CD4-positive, alpha-beta T cell (primary cell): ENCODE results near the gene UNKL. TPM values are rescaled to one million over a fixed set of nuclear protein-coding genes. Genes with fewer than 3 reads are reported as not detected.

Source experiments
- ATAC-seq: fragments of 200-7000 bp; cut with Tn5 transposase; one replicate; pipeline ENCODE4 v1.10.0; 2022; ENCODE audit warnings: mild to moderate bottlenecking; ENCODE audit not compliant: poor library complexity
- CTCF ChIA-PET: fragments of 350-600 bp; sonication (Branson Sonifier 250); formaldehyde crosslinking; loops from one replicate; lab custom pipeline; 2021; ENCODE audit warnings: antibody characterized with exemption, inconsistent platforms; lab: Charles Lee
- POLR2A ChIA-PET: fragments of 350-600 bp; sonication (Branson Sonifier 250); formaldehyde crosslinking; loops from one replicate; lab custom pipeline; 2021; ENCODE audit warnings: antibody characterized with exemption, inconsistent platforms; lab: Charles Lee
- DNase-seq, 14 experiments: peaks; one replicate each; pipeline ENCODE4 v3.0.0-alpha.2; 2013 to 2020; ENCODE audit warnings: mixed read lengths in 2 of 14
- H3K27ac ChIP-seq, 2 donors: one replicate each; pipeline versions ENCODE4 v1.5.1 to v1.7.0; 2013; ENCODE audit warnings: low read length in 2 of 2, low read depth in 1 of 2, mild to moderate bottlenecking in 1 of 2
- H3K27me3 ChIP-seq, 2 experiments: 1 replicate in 1 of 2; 2 replicates in 1 of 2; pipeline versions ENCODE4 v1.6.1 to v1.7.0; 2013; ENCODE audit warnings: low read length in 2 of 2, control low read depth in 1 of 2, mild to moderate bottlenecking in 1 of 2, moderate library complexity in 1 of 2; ENCODE audit not compliant: insufficient read depth in 2 of 2, control insufficient read depth in 1 of 2
- H3K36me3 ChIP-seq: one replicate; pipeline ENCODE4 v1.6.1; 2013; ENCODE audit warnings: low read length, control low read depth; ENCODE audit not compliant: insufficient read depth
- H3K4me1 ChIP-seq: one replicate; pipeline ENCODE4 v1.6.1; 2013; ENCODE audit warnings: low read length, control low read depth; ENCODE audit not compliant: insufficient read depth
- H3K4me3 ChIP-seq: one replicate; pipeline ENCODE4 v1.5.1; 2013; ENCODE audit warnings: mild to moderate bottlenecking, low read length, moderate library complexity
- H3K9me3 ChIP-seq, 2 experiments: 1 replicate in 1 of 2; 2 replicates in 1 of 2; pipeline versions ENCODE4 v1.6.1 to v1.7.0; 2013; ENCODE audit warnings: low read length in 2 of 2, mild to moderate bottlenecking in 2 of 2, control low read depth in 1 of 2, moderate library complexity in 1 of 2; ENCODE audit not compliant: control insufficient read depth in 1 of 2, insufficient read depth in 1 of 2
- H3K27ac Mint-ChIP-seq: one replicate; pipeline ENCODE4 v1.8.0; 2020; ENCODE audit warnings: mixed read lengths
- H3K27me3 Mint-ChIP-seq: one replicate; pipeline ENCODE4 v1.8.0; 2021; ENCODE audit warnings: mixed read lengths
- H3K36me3 Mint-ChIP-seq: one replicate; pipeline ENCODE4 v1.8.0; 2021; ENCODE audit warnings: low read depth, mixed read lengths
- H3K4me1 Mint-ChIP-seq: one replicate; pipeline ENCODE4 v1.8.0; 2021; ENCODE audit warnings: low read depth, mixed read lengths
- H3K4me3 Mint-ChIP-seq: one replicate; pipeline ENCODE4 v1.8.0; 2020; ENCODE audit warnings: mild to moderate bottlenecking, mixed read lengths
- H3K9me3 Mint-ChIP-seq: one replicate; pipeline ENCODE4 v1.8.0; 2020; ENCODE audit warnings: mixed read lengths
- CTCF ChIP-seq: fragments of 200-600 bp; IDR thresholded peaks from one replicate; pipeline ENCODE4 v1.8.0; 2022; ENCODE audit warnings: antibody characterized with exemption, mild to moderate bottlenecking
- intact Hi-C, 2 experiments: fragments of 100-400 bp; cut with DNase I in 1 of 2; cut with micrococcal nuclease in 1 of 2; formaldehyde crosslinking; loops; one replicate each; pipeline versions ENCODE4 v1.15.1 to v1.9.0; 2023 to 2025; cut with DNase I, micrococcal nuclease
- total RNA-seq, 174 experiments: library from RNA in 2 of 174; stranded (reverse) in 2 of 174; gene quantifications; one replicate each; pipeline ENCODE4 v1.2.3 and lab custom pipeline; 2021 to 2026

UNKL gene
- total RNA-seq, 2 experiments from 2014 or later, result 52.6 to 53.2 TPM

DNA sequence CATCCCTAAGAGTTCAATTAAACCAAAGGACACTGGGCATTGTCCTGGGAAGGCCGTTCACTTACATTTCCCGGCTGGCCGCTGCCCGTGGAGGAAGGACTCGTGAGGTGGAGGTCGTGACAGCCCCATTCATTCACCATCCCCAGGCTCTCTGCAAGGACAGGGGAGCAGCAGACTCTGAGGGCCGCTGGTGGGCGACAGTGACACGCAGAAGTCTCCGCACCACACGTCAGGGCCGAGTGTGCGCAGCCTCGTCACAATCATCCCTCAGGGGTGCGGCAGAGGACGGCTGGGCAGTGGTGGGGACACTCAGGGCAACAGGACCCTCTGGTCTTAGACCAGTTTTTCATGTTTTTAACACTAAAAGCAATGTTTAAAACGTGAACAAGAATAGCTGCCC, 21.7 kb downstream of the UNKL start:
- Mint-ChIP-seq H3K36me3 (peaks cover 34% of the 10 kb centered on the region), H3K9me3 (no peaks in the 10 kb centered on the region), H3K4me1 (no peaks in the 10 kb centered on the region), H3K27ac (no peak overlapping the region), H3K4me3 (no peak overlapping the region), H3K27me3 (no peaks in the 10 kb centered on the region)
- intact Hi-C loops, result no loop called here
- peaks cover 55% of the 10 kb centered on the region for H3K36me3 ChIP-seq
- DNase-seq, result no peak
- ChIA-PET POLR2A (no interaction called here), CTCF (interaction anchor here (1.0 kb wide), 1 partner anchor 29 kb away, joined by 3 read pairs; no protein-coding TSS in a partner anchor)
- no peaks in the 10 kb centered on the region for H3K9me3 ChIP-seq
- H3K27ac ChIP-seq, result no peak overlapping the region
- no peak for TF ChIP-seq CTCF
- no peaks in the 10 kb centered on the region for H3K27me3 ChIP-seq
- no peak for ATAC-seq
- H3K4me3 ChIP-seq, result no peak overlapping the region
- peaks cover 3% of the 10 kb centered on the region for H3K4me1 ChIP-seq

DNA sequence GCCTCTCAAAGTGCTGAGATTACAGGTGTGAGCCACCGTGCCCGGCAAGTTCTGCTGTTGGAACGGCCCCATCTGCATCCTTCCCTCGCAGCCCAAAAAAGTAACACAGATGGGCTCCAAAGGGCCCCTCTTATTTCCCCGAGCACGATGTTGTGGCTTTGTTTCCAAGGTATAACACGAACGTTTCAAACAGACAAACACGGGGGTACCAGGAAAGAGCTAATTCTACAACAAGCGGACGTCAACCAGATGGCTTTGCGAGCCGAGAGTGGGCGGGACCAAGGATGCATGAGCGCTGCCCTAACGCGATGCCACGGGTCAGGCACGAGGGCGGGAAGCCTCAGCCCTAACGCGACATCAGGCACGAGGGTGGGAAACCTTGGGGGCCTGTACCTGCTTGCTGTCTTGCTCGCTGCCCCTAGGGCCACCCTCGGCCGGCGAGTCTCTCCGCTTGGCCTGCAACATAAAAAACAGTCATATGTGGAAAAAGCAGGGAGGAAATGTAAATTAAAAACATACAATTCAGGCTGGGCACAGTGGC, 24.2 kb downstream of the UNKL start:
- Histone ChIP-seq H3K4me1 (peaks cover 3% of the 10 kb centered on the region), H3K36me3 (peaks cover 53% of the 10 kb centered on the region), H3K9me3 (no peaks in the 10 kb centered on the region), H3K27me3 (no peaks in the 10 kb centered on the region), H3K27ac (no peak overlapping the region), H3K4me3 (no peak overlapping the region)
- DNase-seq, result no peak
- ATAC-seq, result no peak
- Mint-ChIP-seq H3K9me3 (no peaks in the 10 kb centered on the region), H3K36me3 (peaks cover 28% of the 10 kb centered on the region), H3K4me1 (no peaks in the 10 kb centered on the region), H3K27ac (no peak overlapping the region), H3K27me3 (no peaks in the 10 kb centered on the region), H3K4me3 (no peak overlapping the region)
- intact Hi-C loops, result no loop called here
- TF ChIP-seq CTCF, result no peak
- ChIA-PET POLR2A (no interaction called here), CTCF (no interaction called here)

DNA sequence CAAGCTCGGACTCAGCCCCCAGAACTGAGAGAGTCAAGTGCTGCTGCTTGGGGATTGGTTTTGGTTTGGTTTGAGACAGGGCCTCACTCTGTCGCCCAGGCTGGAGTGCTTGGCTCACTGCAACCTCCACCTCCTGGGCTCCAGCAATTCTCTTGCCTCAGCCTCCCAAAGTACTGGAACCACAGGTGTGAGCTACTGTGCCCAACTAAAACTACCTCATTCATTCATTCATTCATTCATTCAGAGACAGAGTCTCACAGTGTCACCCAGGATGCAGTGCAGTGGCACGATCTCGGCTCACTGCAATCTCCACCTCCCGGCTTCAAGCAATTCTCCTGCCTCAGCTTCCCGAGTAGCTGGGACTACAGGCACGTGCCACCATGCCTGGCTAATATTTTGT, 24.7 kb downstream of the UNKL start:
- intact Hi-C loops, result no loop called here
- ChIA-PET CTCF (no interaction called here), POLR2A (no interaction called here)
- Histone ChIP-seq H3K4me3 (no peak overlapping the region), H3K9me3 (no peaks in the 10 kb centered on the region), H3K27me3 (no peaks in the 10 kb centered on the region), H3K36me3 (peaks cover 54% of the 10 kb centered on the region), H3K4me1 (peaks cover 3% of the 10 kb centered on the region), H3K27ac (no peak overlapping the region)
- no peaks in the 10 kb centered on the region for H3K27me3 Mint-ChIP-seq
- ATAC-seq (no peak), DNase-seq (no peak)
- H3K36me3 Mint-ChIP-seq, result peaks cover 31% of the 10 kb centered on the region
- H3K27ac Mint-ChIP-seq, result no peak overlapping the region
- no peaks in the 10 kb centered on the region for H3K4me1 Mint-ChIP-seq
- no peak for TF ChIP-seq CTCF
- H3K4me3 Mint-ChIP-seq, result no peak overlapping the region
- H3K9me3 Mint-ChIP-seq, result no peaks in the 10 kb centered on the region
